K562 (cell line): Measurements from ENCODE around the gene GANAB. TPM values are rescaled to one million over a fixed set of nuclear protein-coding genes. Genes with fewer than 3 reads are reported as not detected.

Experiments used
- ATF3 ChIP-seq, 2 experiments: fragments of 450-650 bp in 1 of 2; sonication (generic) in 1 of 2; formaldehyde crosslinking in 1 of 2; IDR thresholded peaks in 1 of 2; conservative IDR thresholded peaks in 1 of 2; 2 replicates each; pipeline versions ENCODE4 v1.6.1 to v1.8.1; 2016 to 2023; ENCODE audit warnings: mild to moderate bottlenecking in 2 of 2, moderate library complexity in 2 of 2, inconsistent platforms in 1 of 2, missing genetic modification reagents in 1 of 2
- ATF6 ChIP-seq: sonication (generic); formaldehyde crosslinking; IDR thresholded peaks from 2 replicates; pipeline ENCODE4 v1.4.0; 2020; ENCODE audit warnings: mild to moderate bottlenecking, missing genetic modification reagents
- ETV6 ChIP-seq, 3 experiments: fragments of 150-350 bp in 1 of 3; sonication (generic) in 1 of 3; formaldehyde crosslinking in 1 of 3; IDR thresholded peaks; 2 replicates each; pipeline versions ENCODE4 v1.6.1 to v1.8.0; 2014 to 2022; ENCODE audit warnings: borderline replicate concordance in 2 of 3, low read depth in 2 of 3, antibody characterized with exemption in 1 of 3, low read length in 1 of 3, mild to moderate bottlenecking in 1 of 3, missing genetic modification reagents in 1 of 3
- GATA2 ChIP-seq: sonication (generic); formaldehyde crosslinking; IDR thresholded peaks from 2 replicates; pipeline ENCODE4 v1.4.0; 2020; ENCODE audit warnings: mild to moderate bottlenecking, missing genetic modification reagents
- GTF2A2 ChIP-seq: IDR thresholded peaks from 2 replicates; pipeline ENCODE4 v1.6.1; 2016; ENCODE audit warnings: mild to moderate bottlenecking, missing genetic modification characterization, missing compliant biosample characterization
- GTF2B ChIP-seq: IDR thresholded peaks from 2 replicates; pipeline ENCODE4 v1.6.1; 2011; ENCODE audit not compliant: insufficient read length; ENCODE audit errors: extremely low read depth
- KLF16 ChIP-seq: IDR thresholded peaks from 2 replicates; pipeline ENCODE4 v1.6.1; 2016; ENCODE audit warnings: antibody characterized with exemption
- MNT ChIP-seq, 2 experiments: fragments of 450-650 bp; conservative IDR thresholded peaks; 2 replicates each; pipeline ENCODE4 v1.6.1; 2017; ENCODE audit warnings: mild to moderate bottlenecking in 2 of 2, moderate library complexity in 2 of 2
- NCOA2 ChIP-seq, 2 experiments: fragments of 450-650 bp; IDR thresholded peaks; 2 replicates each; pipeline ENCODE4 v1.6.1; 2018; ENCODE audit warnings: mild to moderate bottlenecking in 2 of 2, moderate library complexity in 1 of 2; ENCODE audit not compliant: partially characterized antibody in 2 of 2
- PKNOX1 ChIP-seq: fragments of 450-650 bp; IDR thresholded peaks from 2 replicates; pipeline ENCODE4 v1.6.1; 2016
- POU5F1 ChIP-seq: fragments of 150-350 bp; IDR thresholded peaks from 2 replicates; pipeline ENCODE4 v1.6.1; 2014; ENCODE audit warnings: borderline replicate concordance, low read length, low read depth, mild to moderate bottlenecking; ENCODE audit not compliant: partially characterized antibody
- PREB ChIP-seq: sonication (generic); formaldehyde crosslinking; IDR thresholded peaks from 2 replicates; pipeline ENCODE4 v1.8.1; 2023; ENCODE audit warnings: mild to moderate bottlenecking, missing genetic modification reagents
- PYGO2 ChIP-seq: fragments of 450-650 bp; IDR thresholded peaks from 2 replicates; pipeline ENCODE4 v1.6.1; 2016; ENCODE audit warnings: mild to moderate bottlenecking, missing genetic modification characterization, moderate library complexity, missing compliant biosample characterization
- SNRNP70 ChIP-seq: fragments of 200-400 bp; formaldehyde crosslinking; optimal IDR thresholded peaks from 2 replicates; pipeline ENCODE3; 2017; ENCODE audit warnings: low read depth, low read length
- ZBTB17 ChIP-seq: fragments of 450-650 bp; formaldehyde crosslinking; IDR thresholded peaks from 2 replicates; pipeline ENCODE4 v1.4.0; 2020; ENCODE audit warnings: mild to moderate bottlenecking
- polyA plus RNA-seq, 8 experiments: library from polyadenylated mRNA; depleted of rRNA in 4 of 8; stranded (reverse) in 5 of 8; unstranded in 3 of 8; fragments of >200 nt; fragmentation: Nextera tagmentation in 2 of 8; fragmentation: Illumina TruSeq in 1 of 8; extraction: Ambion mirVana in 2 of 8; extraction: Trizol in 1 of 8; gene quantifications; 2 replicates each; pipeline versions ENCODE4 v1.2.1 to v1.2.3, GENCODE V29; 2011 to 2014; ENCODE audit warnings: inconsistent platforms in 1 of 8, missing spikeins in 1 of 8
- total RNA-seq, 7 experiments: library from RNA; depleted of rRNA in 6 of 7; stranded (reverse); fragments of >200 nt in 6 of 7; fragmentation: Illumina TruSeq in 2 of 7; extraction: Trizol in 2 of 7; gene quantifications; 2 replicates each; pipeline versions ENCODE4 v1.2.1 to v1.2.3, GENCODE V29; 2011 to 2021; ENCODE audit warnings: low replicate concordance in 1 of 7

The GANAB gene
- total and polyA plus RNA-seq, 9 of the 15 experiments (the other 6 are each of a cell fraction or from before 2014, with no cell fraction given), result 6.5 to 284 (median 161) TPM

- TF ChIP-seq ZBTB17 (no peak), GATA2 (CRISPR knock-in tag) (no peak), GTF2A2 (no peak), ATF6 (0 out of 2 replicates have a peak, but pooled peaks have one; percentile 69), ATF3 (IDR thresholded peaks at IDR 0.05) (no peak), ATF3 (CRISPR knock-in tag; conservative IDR thresholded peaks at IDR 0.05) (no peak), KLF16 (no peak), ETV6 (IDR thresholded peaks at IDR 0.05; ENCODE audit: borderline replicate concordance in 1 of 2, low read depth in 2 of 2, low read length in 1 of 2) (no peak), ETV6 (CRISPR knock-in tag; IDR thresholded peaks at IDR 0.05; ENCODE audit: borderline replicate concordance) (no peak), MNT (conservative IDR thresholded peaks at IDR 0.05) (no peak; a peak in 1 of 4 replicates), GTF2B (no peak), PKNOX1 (peak; percentile 70), NCOA2 (IDR thresholded peaks at IDR 0.05; ENCODE audit: partially characterized antibody in 2 of 2) (no peak), SNRNP70 (no peak), PREB (CRISPR knock-in tag) (no peak), PYGO2 (tag) (no peak), POU5F1 (no peak)
Measured at GRCh38 chr11:62601372-62602140, 44.9 kb downstream of the GANAB start, which contains the start of gene MTA2 (continued).
